ENCODE measurements around the gene IGF1R. TPM values are rescaled to one million over a fixed set of nuclear protein-coding genes. Genes with fewer than 3 reads are reported as not detected.

The IGF1R gene
- total RNA-seq, 1 experiment from 2014 or later: 16.3 TPM

DNA sequence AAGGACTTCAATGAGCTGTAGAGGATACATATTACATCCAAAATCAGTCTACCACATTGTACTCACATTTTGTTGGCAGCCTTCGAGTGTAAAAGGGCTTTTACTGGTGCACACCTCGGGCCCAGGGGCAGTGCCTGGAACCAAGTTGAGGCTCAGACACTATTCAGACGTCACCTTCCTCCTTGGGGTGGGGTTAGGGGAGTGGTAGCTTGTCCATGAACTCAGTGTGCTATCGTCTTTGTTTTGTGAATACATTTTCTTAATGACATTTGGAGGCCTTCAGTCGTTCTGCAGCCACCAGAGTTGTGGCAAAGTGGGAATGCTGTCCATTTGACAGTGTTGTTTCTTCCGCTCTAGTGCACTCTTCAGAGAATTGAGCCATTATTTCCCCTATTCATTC is 245.1 kb downstream of the IGF1R start:
- Histone ChIP-seq H4K20me1 (ENCODE audit: insufficient read depth) (no peaks in the 10 kb centered on the region), H3K4me2 (ENCODE audit: low read length) (no peak overlapping the region), H3K4me3 (replicated peaks in 1 of 2; ENCODE audit: low read depth in 1 of 2, low read length in 2 of 2) (no peak overlapping the region), H3K36me3 (ENCODE audit: control insufficient read depth in 1 of 2, insufficient read depth in 2 of 2, low read length in 2 of 2) (no peaks in the 10 kb centered on the region), H3K27ac (ENCODE audit: low read depth, low read length) (no peak overlapping the region), H3K9me3 (ENCODE audit: control insufficient read depth in 1 of 2, insufficient read depth in 1 of 2, low read depth in 1 of 2, low read length in 2 of 2) (no peaks in the 10 kb centered on the region), H3K27me3 (ENCODE audit: insufficient read depth, low read length) (no peaks in the 10 kb centered on the region), H3K9ac (ENCODE audit: low read length) (no peak overlapping the region), H3K79me2 (ENCODE audit: insufficient read depth, low read length) (no peaks in the 10 kb centered on the region), H3K9me2 (ENCODE audit: insufficient read depth) (no peaks in the 10 kb centered on the region), H2AFZ (ENCODE audit: low read depth, low read length, poor library complexity, severe bottlenecking) (no peak overlapping the region), H3K4me1 (ENCODE audit: control insufficient read depth in 1 of 2, insufficient read depth in 2 of 2, low read length in 2 of 2) (peaks cover 26 to 36% of the 10 kb centered on the region in 2 experiments)
- DNase-seq (ENCODE audit: low read depth, low spot score) (no peak), ATAC-seq (no peak)
- intact Hi-C loops (cut with micrococcal nuclease): no loop called here
- ChIA-PET POLR2A (no interaction called here), RAD21 (ENCODE audit: low non-redundant PET in 1 of 2, low total read pairs in 2 of 2, uncharacterized antibody in 2 of 2, unreplicated experiment in 2 of 2) (no interaction called here), CTCF (no interaction called here)
- TF ChIP-seq, protein P1, sequence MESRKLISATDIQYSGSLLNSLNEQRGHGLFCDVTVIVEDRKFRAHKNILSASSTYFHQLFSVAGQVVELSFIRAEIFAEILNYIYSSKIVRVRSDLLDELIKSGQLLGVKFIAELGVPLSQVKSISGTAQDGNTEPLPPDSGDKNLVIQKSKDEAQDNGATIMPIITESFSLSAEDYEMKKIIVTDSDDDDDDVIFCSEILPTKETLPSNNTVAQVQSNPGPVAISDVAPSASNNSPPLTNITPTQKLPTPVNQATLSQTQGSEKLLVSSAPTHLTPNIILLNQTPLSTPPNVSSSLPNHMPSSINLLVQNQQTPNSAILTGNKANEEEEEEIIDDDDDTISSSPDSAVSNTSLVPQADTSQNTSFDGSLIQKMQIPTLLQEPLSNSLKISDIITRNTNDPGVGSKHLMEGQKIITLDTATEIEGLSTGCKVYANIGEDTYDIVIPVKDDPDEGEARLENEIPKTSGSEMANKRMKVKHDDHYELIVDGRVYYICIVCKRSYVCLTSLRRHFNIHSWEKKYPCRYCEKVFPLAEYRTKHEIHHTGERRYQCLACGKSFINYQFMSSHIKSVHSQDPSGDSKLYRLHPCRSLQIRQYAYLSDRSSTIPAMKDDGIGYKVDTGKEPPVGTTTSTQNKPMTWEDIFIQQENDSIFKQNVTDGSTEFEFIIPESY (IDR thresholded peaks at IDR 0.05; ENCODE audit: extremely low read depth, insufficient replicate concordance, low read length): no peak
- TF ChIP-seq, protein P2, sequence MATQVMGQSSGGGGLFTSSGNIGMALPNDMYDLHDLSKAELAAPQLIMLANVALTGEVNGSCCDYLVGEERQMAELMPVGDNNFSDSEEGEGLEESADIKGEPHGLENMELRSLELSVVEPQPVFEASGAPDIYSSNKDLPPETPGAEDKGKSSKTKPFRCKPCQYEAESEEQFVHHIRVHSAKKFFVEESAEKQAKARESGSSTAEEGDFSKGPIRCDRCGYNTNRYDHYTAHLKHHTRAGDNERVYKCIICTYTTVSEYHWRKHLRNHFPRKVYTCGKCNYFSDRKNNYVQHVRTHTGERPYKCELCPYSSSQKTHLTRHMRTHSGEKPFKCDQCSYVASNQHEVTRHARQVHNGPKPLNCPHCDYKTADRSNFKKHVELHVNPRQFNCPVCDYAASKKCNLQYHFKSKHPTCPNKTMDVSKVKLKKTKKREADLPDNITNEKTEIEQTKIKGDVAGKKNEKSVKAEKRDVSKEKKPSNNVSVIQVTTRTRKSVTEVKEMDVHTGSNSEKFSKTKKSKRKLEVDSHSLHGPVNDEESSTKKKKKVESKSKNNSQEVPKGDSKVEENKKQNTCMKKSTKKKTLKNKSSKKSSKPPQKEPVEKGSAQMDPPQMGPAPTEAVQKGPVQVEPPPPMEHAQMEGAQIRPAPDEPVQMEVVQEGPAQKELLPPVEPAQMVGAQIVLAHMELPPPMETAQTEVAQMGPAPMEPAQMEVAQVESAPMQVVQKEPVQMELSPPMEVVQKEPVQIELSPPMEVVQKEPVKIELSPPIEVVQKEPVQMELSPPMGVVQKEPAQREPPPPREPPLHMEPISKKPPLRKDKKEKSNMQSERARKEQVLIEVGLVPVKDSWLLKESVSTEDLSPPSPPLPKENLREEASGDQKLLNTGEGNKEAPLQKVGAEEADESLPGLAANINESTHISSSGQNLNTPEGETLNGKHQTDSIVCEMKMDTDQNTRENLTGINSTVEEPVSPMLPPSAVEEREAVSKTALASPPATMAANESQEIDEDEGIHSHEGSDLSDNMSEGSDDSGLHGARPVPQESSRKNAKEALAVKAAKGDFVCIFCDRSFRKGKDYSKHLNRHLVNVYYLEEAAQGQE (IDR thresholded peaks at IDR 0.05; ENCODE audit: low read depth): no peak
- TF ChIP-seq JUND (IDR thresholded peaks at IDR 0.05): no peak
- no peak for TF ChIP-seq EZH2phosphoT487 (IDR thresholded peaks at IDR 0.05; ENCODE audit: borderline replicate concordance)
- no peak for TF ChIP-seq ZFX (IDR thresholded peaks at IDR 0.05)
- TF ChIP-seq SIN3A (IDR thresholded peaks at IDR 0.05; ENCODE audit: low read depth): no peak
- TF ChIP-seq SP1 (IDR thresholded peaks at IDR 0.05; ENCODE audit: low read depth): no peak
- TF ChIP-seq SRF (IDR thresholded peaks at IDR 0.05; ENCODE audit: low read depth): no peak
- TF ChIP-seq, protein P3, sequence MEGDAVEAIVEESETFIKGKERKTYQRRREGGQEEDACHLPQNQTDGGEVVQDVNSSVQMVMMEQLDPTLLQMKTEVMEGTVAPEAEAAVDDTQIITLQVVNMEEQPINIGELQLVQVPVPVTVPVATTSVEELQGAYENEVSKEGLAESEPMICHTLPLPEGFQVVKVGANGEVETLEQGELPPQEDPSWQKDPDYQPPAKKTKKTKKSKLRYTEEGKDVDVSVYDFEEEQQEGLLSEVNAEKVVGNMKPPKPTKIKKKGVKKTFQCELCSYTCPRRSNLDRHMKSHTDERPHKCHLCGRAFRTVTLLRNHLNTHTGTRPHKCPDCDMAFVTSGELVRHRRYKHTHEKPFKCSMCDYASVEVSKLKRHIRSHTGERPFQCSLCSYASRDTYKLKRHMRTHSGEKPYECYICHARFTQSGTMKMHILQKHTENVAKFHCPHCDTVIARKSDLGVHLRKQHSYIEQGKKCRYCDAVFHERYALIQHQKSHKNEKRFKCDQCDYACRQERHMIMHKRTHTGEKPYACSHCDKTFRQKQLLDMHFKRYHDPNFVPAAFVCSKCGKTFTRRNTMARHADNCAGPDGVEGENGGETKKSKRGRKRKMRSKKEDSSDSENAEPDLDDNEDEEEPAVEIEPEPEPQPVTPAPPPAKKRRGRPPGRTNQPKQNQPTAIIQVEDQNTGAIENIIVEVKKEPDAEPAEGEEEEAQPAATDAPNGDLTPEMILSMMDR (IDR thresholded peaks at IDR 0.05 in 2 of 3, conservative IDR thresholded peaks at IDR 0.05 in 1 of 3; ENCODE audit: borderline replicate concordance in 1 of 3, insufficient read depth in 1 of 3, low read depth in 2 of 3, low read length in 2 of 3): no peak
- no peak for TF ChIP-seq CBX3 (IDR thresholded peaks at IDR 0.05; ENCODE audit: low read depth)
- no peak for TF ChIP-seq RAD21 (IDR thresholded peaks at IDR 0.05; ENCODE audit: low read depth)
- no peak for TF ChIP-seq POLR2AphosphoS5 (IDR thresholded peaks at IDR 0.05; ENCODE audit: low read depth, low read length)
- no peak for TF ChIP-seq YY1 (IDR thresholded peaks at IDR 0.05; ENCODE audit: extremely low read depth, insufficient replicate concordance, low read depth, low read length)
- TF ChIP-seq POLR2A (IDR thresholded peaks at IDR 0.05; ENCODE audit: borderline replicate concordance, extremely low read depth, insufficient read depth, insufficient read length): no peak
- no TSS peak for BruUV-seq (replicated peaks)
